NCI-H774 (cell line): Measurements from ENCODE around the gene CFAP20DC.
"Not testable (repeated sequence)": the region's sequence is repeated elsewhere in the genome, so short reads cannot be mapped to it uniquely, and the experiment has no call there.

ENCODE experiments used
- DNase-seq: peaks from one replicate; lab custom pipeline; 2025; lab: John Stamatoyannopoulos, UW

Gene CFAP20DC

GRCh38 chr3:58962816-58963215 lies 87.0 kb downstream of the CFAP20DC start:
- DNase-seq = no peak

DNA sequence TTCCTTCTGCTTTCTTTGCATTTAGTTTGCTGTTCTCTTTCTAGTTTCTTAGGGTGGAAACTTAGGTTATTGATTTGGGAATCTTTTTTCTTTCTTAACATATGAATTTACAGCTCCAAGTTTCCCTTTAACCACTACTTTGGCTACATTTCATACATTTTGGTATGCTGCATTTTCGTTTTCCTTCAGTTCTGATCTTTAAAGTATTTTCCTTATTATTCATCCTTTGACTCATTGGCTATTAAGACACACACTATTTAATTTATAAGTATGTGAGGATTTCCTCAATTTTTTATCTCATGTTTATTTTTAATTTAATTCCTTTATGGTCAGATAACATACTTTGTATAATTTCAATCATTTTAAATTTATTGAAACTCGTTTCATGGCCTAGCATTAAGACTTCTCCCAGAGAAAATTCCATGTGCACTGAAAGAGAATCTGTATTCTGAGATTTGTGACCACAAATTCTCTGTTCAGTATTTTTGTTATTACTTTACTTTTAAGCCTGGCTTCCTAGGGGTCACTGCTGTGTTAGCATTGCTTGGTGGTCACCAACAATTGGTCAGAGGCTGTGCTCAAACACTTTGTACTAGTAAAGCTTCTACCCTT lies 87.7 kb downstream of the CFAP20DC start:
- DNase-seq = no peak

DNA sequence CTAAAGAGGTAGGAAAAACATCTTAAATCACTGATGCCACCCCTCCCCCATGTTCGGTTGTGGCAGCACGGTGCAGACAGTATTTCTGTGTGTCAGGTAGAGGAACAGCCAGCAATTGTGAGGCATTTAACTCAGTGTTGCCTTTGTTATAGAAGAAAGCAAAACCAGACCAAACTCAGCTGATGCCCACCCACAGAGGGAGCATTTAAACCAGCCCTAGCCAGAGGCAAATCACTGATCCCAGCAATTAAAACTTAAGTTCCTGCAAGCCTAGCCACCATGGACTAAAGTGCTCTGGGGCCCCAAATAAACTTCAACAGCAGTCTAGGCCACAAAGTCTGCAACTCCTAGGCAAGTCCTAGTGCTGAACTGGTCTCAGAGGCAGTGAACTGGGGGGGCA lies 94.5 kb downstream of the CFAP20DC start:
- no peak for DNase-seq

GRCh38 chr3:58953288-58953687 lies 96.5 kb downstream of the CFAP20DC start:
- DNase-seq = no peak

DNA sequence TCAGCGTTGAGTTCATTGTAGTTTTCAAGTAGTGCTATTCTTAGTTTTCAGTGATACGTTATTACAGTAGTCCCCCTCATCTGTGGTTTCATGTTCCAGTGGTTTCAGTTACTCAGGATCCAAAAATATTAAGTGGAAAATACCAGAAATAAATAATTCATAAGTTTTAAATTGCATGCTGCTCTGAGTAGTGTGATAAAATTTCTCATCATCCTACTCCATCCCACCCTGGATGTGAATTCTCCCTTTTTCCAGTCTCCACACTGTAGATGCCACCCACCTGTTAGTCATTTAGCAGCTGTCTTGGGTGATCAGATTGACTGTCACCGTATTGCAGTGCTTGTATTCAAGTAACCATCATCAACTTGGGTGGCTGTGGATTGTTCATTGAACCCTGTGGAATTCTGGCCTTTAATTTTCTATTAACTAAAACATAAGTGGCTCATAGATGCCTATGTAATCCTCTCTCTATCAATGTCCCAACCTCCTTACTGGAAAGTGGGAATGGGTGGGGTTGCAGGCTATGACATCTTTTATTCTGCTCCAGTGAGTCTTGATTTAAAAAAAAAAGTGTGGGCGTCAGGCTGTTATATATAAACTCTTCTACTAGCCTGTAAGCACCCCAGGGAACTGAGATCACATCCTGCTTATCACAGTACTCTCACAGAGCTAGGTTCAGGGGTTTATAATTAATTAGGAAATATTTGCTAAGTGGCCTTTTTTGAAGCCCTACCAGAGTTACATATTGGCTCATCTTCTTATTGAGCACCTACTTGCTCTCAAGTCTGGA lies 97.5 kb downstream of the CFAP20DC start:
- DNase-seq = no peak

DNA sequence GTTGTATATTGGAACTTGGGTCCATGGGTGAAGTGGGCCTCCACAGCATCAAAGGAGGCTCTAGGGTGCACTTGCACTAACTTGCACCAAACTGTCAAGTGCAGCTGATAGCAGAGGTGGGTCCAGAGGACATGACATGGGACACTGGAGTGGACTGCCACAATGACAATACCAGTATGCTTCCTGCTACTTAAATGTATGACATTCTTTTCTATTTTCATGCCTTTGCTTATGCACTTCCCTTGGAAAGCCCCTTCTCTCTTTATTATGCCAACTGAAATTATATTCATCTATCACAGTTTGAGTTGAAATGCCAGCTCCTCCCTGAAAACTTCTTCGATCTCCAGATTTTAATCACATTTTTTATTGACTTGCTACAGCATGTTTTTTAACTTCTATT lies 101.8 kb downstream of the CFAP20DC start:
- no peak for DNase-seq

DNA sequence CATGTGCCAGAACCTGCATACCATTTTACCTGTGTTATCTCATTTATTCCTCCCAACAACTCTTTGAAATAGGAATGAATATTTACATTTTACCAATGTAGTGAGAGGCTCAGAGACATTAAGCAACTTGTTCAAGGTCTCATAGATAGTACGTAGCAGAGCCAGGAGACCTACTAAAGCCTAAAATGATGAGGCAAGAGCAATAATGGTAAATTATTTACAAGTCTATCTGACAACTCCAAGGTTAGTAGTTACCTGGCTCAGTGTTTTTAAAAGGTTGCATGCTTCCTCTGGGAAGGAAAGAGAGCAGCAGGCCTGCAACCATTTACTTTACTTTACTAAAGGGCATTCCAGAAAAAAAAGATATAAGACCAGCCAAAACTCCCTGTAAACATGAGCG lies 103.0 kb downstream of the CFAP20DC start:
- no peak for DNase-seq

DNA sequence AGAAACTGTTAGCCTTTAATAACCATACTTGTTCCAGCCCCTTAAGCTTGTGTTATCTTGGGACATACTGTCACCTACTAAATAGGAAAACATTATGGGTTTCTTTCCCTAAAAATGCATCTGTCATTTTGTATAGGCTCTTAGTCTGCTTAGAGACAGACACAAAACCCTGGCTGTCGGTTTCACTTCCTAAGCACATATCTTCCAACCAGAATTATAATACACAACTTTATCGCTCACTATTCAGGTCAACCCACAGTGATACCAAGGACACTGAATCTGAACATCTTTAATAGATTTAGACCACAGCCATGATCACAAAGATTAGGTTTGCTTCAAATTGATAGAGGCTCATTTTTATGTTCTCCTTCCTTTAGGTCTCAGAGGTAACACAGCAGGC lies 111.8 kb downstream of the CFAP20DC start:
- DNase-seq = no peak

DNA sequence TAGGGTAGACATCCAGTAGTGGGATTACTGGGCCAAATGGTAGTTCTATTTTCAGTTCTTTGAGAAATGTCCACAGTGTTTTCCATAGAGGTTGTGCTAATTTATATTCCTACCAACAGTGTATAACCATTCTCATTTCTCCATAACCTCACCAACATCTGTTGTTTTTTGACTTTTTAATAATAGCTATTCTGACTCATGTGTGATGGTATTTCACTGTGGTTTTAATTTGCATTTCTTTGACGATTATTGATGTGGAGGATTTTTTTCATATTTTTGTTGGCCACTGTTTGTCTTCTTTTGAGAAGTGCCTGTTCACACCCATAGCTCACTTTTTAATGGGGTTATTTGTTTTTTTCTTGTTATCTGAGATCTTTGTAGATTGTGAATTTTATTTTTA lies 125.2 kb downstream of the CFAP20DC start:
- DNase-seq = no peak

DNA sequence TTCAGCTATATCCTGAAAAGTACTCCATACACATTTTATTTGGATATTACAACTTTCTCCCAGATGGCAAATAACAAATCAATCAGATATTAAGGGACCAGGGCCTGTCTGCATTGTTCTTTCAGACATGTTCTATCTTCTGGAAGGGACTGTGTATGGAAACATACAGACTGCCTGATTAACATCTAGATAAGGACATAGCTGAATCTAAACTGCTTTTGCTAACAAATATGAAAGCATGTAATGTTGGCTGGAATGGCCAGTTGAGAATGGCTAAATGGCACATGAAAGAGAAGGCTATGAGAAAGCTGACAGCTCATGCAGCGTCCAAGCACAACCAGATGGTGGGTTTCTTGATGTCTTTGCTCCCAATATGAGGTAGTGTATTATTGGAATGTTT lies 149.4 kb downstream of the CFAP20DC start:
- DNase-seq = no peak

GRCh38 chr3:58899953-58900298 lies 149.9 kb downstream of the CFAP20DC start:
- no peak for DNase-seq

- DNase-seq = no peak
These were observed 150.5 kb downstream of the CFAP20DC start for GRCh38 chr3:58899159-58899952.

DNA sequence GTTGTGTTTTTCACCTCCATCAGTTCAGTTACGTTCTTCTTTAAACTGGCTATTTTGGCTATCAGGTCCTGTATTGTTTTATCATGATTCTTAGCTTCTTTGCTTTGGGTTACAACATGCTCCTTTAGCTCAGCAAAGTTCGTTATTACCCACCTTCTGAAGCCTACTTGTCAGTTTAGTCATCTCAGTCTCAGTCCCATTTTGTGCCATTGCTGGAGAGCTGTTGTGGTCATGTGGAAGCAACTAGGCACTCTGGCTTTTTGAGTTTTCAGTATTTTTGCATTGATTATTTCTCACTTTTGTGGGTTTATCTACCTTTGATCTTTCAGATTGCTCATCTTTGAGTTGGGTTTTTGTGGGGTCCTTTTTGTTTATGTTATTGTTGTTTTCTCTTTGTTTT lies 151.3 kb downstream of the CFAP20DC start:
- DNase-seq = no peak

- DNase-seq = no peak
These were observed 152.2 kb downstream of the CFAP20DC start for GRCh38 chr3:58897646-58898045.

DNA sequence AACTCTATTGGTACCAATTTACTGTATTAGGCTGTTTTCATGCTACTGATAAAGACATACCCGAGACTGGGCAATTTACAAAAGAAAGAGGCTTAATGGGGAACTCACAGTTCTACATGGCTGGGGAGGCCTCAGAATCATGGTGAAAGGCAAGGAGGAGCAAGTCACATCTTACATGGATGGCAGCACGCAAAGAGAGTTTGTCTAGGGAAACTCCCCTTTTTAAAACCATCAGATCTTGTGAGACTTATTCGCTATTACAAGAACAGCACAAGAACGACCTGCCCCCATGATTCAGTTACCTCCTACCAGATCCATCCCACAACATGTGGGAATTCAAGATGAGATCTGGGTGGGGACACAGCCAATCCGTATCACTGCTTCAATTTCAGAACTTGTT lies 154.1 kb downstream of the CFAP20DC start:
- not testable (repeated sequence) for DNase-seq

DNA sequence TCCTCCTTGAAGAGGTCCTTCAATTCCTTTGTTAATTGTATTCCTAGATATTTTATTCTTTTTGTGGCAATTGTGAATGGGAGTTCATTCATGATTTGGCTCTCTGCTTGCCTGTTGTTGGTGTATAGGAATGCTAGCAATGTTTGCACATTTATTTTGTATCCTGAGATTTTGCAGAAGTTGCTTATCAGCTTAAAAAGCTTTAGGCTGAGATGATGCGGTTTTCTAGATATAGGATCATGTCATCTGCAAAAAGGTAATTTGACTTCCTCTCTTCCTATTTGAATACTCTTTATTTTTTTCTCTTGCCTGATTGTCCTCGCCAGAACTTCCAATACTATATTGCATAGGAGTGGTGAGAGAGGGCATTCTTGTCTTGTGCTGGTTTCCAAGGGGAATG lies 157.3 kb downstream of the CFAP20DC start:
- not testable (repeated sequence) for DNase-seq

DNA sequence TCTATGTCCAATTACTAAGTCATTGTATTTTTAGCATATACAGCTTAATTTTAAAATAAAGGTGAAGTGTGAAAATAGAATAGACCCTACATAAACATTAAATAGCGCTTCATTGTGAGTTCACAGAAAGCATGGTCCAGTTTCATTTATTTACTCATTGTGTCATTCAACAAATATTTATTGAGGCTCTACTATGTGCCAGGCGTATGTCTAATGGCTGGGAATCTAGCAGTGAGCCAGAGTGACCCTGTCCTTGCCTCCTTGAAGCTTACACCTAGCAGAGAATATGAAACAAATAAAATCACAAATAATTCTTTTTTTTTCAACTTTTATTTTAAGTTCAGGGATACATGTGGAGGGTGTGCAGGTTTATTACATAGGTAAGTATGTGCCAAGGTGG lies 161.7 kb downstream of the CFAP20DC start:
- DNase-seq = no peak

DNA sequence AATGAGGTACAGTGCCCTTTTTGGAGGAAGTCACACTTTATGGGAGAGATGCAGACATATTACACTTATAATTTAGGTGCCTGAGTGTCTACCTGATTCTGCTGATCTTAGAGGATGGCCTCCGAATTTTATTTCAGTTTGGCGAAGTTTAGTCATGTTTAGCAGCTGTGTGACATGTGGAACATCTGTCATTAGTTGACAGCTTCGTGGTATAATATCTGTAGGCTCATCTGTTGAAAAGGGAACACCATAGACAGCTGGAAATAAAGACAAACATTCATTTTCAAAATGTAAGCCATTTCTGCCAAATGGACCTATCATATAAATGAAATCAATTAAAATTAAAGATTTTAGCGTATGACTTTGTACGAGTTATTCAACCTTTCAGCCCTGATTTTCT lies 165.4 kb downstream of the CFAP20DC start:
- no peak for DNase-seq

GRCh38 chr3:58880182-58880581 lies 169.6 kb downstream of the CFAP20DC start:
- DNase-seq = no peak

DNA sequence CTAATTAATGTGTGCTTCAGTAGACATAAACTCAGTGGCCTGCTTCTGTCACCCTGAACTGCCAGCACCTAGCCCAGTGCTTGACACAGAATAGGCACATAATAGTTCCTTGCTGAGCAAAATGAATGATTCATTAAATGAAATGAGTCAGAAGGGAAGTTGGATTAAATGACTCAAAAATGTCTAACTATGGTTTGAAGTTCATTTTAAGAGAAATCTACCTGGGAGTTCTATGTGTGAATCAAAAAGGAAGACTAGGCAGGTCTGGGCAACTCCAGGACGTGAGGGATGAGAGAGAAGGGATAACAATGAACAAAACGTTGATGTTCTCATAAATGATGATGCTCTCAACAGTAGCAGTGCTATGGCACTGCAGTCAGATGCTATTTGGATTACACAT lies 175.0 kb downstream of the CFAP20DC start:
- no peak for DNase-seq

GRCh38 chr3:58874248-58874741 lies 175.5 kb downstream of the CFAP20DC start:
- no peak for DNase-seq

GRCh38 chr3:58868097-58868779 lies 181.6 kb downstream of the CFAP20DC start:
- DNase-seq = no peak
